Endothelial cell (in vitro differentiated cells): ENCODE results near the gene KCNH5. TPM values are rescaled to one million over a fixed set of nuclear protein-coding genes. Genes with fewer than 3 reads are reported as not detected.

Source experiments
- DNase-seq: peaks from one replicate; pipeline ENCODE4 v3.0.0; 2021; ENCODE audit warnings: low spot score
- H3K27ac Mint-ChIP-seq: one replicate; pipeline ENCODE4 v1.8.0; 2021; ENCODE audit warnings: mixed read lengths, inconsistent platforms; ENCODE audit not compliant: unreplicated experiment
- H3K27me3 Mint-ChIP-seq: one replicate; pipeline ENCODE4 v1.8.0; 2021; ENCODE audit warnings: mild to moderate bottlenecking, moderate library complexity, mixed read lengths, inconsistent platforms; ENCODE audit not compliant: unreplicated experiment
- H3K36me3 Mint-ChIP-seq: one replicate; pipeline ENCODE4 v1.8.0; 2021; ENCODE audit warnings: mild to moderate bottlenecking, low read depth, mixed read lengths, inconsistent platforms; ENCODE audit not compliant: unreplicated experiment
- H3K4me1 Mint-ChIP-seq: one replicate; pipeline ENCODE4 v1.8.0; 2021; ENCODE audit warnings: mild to moderate bottlenecking, mixed read lengths, inconsistent platforms; ENCODE audit not compliant: unreplicated experiment
- H3K4me3 Mint-ChIP-seq: one replicate; pipeline ENCODE4 v1.8.0; 2021; ENCODE audit warnings: mild to moderate bottlenecking, mixed read lengths, inconsistent platforms; ENCODE audit not compliant: unreplicated experiment
- H3K9me3 Mint-ChIP-seq: one replicate; pipeline ENCODE4 v1.8.0; 2021; ENCODE audit warnings: mixed read lengths, inconsistent platforms; ENCODE audit not compliant: unreplicated experiment
- total RNA-seq: library from RNA; stranded (reverse); fragmentation: NEBNext Ultra II Directional; extraction: Animal tissue kit (Norgen Biotek cat#: 25700); gene quantifications from one replicate; pipeline ENCODE4 v1.2.1, GENCODE V29; 2021; ENCODE audit not compliant: unreplicated experiment
- TF ChIP-seq, protein P1 (sequence below): fragments of 200-600 bp; sonication (generic); IDR thresholded peaks from one replicate; pipeline ENCODE4 v1.5.0; 2021; ENCODE audit warnings: antibody characterized with exemption; ENCODE audit not compliant: unreplicated experiment

KCNH5 gene
- total RNA-seq, 1 donor from 2014 or later = 0.13 TPM

DNA sequence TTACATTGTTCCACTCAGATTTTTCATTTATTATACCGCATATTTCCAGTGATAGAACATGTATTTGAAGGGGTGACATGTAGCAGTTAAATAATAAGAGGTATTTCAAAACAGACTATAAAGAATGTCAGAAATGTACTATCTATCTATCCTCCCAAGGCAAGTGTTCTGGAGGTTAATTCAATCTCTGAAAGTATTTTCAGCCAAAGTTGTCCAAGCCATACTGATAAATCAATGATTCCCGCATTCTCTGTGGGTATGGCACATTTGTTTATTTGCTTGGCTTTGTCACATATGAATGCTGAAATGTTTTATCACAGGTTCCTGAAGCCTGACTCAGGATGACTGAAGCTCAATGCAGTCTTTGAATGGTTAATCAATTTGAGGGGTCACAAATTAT is 35.8 kb downstream of the KCNH5 start:
- no peak for DNase-seq
- H3K4me1 Mint-ChIP-seq = no peaks in the 10 kb centered on the region
- no peaks in the 10 kb centered on the region for H3K9me3 Mint-ChIP-seq
- no peaks in the 10 kb centered on the region for H3K27me3 Mint-ChIP-seq
- H3K4me3 Mint-ChIP-seq = no peak overlapping the region
- H3K36me3 Mint-ChIP-seq = no peaks in the 10 kb centered on the region
- TF ChIP-seq, protein P1, sequence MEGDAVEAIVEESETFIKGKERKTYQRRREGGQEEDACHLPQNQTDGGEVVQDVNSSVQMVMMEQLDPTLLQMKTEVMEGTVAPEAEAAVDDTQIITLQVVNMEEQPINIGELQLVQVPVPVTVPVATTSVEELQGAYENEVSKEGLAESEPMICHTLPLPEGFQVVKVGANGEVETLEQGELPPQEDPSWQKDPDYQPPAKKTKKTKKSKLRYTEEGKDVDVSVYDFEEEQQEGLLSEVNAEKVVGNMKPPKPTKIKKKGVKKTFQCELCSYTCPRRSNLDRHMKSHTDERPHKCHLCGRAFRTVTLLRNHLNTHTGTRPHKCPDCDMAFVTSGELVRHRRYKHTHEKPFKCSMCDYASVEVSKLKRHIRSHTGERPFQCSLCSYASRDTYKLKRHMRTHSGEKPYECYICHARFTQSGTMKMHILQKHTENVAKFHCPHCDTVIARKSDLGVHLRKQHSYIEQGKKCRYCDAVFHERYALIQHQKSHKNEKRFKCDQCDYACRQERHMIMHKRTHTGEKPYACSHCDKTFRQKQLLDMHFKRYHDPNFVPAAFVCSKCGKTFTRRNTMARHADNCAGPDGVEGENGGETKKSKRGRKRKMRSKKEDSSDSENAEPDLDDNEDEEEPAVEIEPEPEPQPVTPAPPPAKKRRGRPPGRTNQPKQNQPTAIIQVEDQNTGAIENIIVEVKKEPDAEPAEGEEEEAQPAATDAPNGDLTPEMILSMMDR = no peak
- no peak overlapping the region for H3K27ac Mint-ChIP-seq

DNA sequence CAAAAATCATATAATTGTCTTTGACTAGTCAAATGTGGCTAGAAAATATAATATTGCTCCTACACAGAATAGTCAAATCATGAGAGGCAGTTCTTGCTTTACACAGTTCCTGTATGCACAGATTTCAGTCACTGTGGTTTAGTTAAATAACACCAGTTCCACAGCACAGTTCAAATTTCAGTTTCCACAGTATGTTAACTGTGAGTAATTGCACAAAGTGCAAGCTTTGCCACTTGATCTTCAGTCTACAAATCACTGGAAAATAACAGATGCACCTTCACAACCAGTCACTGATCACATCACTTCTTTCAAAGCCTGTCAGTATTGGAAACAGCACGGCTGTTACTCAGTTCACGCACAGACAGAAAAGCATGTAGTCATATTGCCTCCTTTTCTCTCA is 38.7 kb downstream of the KCNH5 start:
- H3K4me3 Mint-ChIP-seq = no peak overlapping the region

DNA sequence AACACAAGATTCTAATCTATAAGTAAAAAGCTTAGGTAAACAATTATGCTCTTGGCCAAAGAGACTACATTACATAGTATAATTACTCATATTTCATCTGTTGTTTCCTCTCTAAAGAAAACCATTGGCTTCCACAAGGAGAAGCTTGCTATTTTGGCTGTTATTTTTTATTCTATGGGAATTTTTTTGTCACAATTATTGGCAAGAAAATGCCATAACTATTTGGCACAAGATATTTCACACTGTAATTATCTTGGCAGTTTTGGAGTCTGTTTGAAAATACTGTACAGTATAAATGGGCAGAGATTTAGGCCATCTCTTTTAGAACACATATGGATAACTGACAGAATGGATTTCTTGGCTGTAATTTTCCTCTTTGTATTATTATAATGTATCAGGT is 51.2 kb downstream of the KCNH5 start:
- no peak for DNase-seq
- no peaks in the 10 kb centered on the region for H3K9me3 Mint-ChIP-seq
- no peaks in the 10 kb centered on the region for H3K36me3 Mint-ChIP-seq
- no peaks in the 10 kb centered on the region for H3K27me3 Mint-ChIP-seq
- H3K27ac Mint-ChIP-seq = no peak overlapping the region
- no peaks in the 10 kb centered on the region for H3K4me1 Mint-ChIP-seq
- TF ChIP-seq, protein P1 = no peak
- H3K4me3 Mint-ChIP-seq = no peak overlapping the region

More for the DNA sequence above, 38.7 kb downstream of the KCNH5 start:
- H3K9me3 Mint-ChIP-seq = no peaks in the 10 kb centered on the region
- DNase-seq = no peak
- H3K27me3 Mint-ChIP-seq = no peaks in the 10 kb centered on the region
- TF ChIP-seq, protein P1 = no peak
- no peak overlapping the region for H3K27ac Mint-ChIP-seq
- no peaks in the 10 kb centered on the region for H3K36me3 Mint-ChIP-seq
- no peaks in the 10 kb centered on the region for H3K4me1 Mint-ChIP-seq

- H3K27me3 Mint-ChIP-seq = no peaks in the 10 kb centered on the region
- no peaks in the 10 kb centered on the region for H3K9me3 Mint-ChIP-seq
- no peak overlapping the region for H3K27ac Mint-ChIP-seq
- no peak for DNase-seq
- no peaks in the 10 kb centered on the region for H3K36me3 Mint-ChIP-seq
- H3K4me3 Mint-ChIP-seq = no peak overlapping the region
- TF ChIP-seq, protein P1 = no peak
- H3K4me1 Mint-ChIP-seq = no peaks in the 10 kb centered on the region
These were observed 56.3 kb downstream of the KCNH5 start for GRCh38 chr14:62988967-62989366.

DNA sequence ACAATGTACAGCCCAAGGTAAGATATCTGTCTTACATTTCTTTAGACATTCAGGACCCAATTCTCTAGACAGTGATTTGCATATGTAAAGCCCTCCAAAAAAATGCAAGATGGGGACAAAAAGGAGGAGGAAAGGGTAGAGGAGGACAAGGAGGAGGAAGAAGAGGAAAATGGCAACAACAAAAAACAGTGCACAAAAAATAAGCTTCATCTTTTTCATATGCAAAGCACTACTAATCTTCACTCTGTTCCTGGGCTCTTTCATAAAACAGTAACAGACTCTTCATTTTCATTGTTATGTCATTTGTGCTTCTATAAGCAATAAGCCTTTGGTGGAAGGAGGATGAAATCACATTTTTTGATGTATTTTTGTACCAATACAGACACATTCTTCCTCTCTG is 61.4 kb downstream of the KCNH5 start:
- H3K27me3 Mint-ChIP-seq = no peaks in the 10 kb centered on the region
- no peak for DNase-seq
- no peak overlapping the region for H3K27ac Mint-ChIP-seq
- H3K36me3 Mint-ChIP-seq = no peaks in the 10 kb centered on the region
- H3K9me3 Mint-ChIP-seq = no peaks in the 10 kb centered on the region
- TF ChIP-seq, protein P1 = no peak
- H3K4me1 Mint-ChIP-seq = no peaks in the 10 kb centered on the region
- H3K4me3 Mint-ChIP-seq = no peak overlapping the region
